ENCODE measurements around the gene KLK2.
A peak's percentile ranks its signal among the peaks of the same experiment; 100 is the strongest.
"Not testable (repeated sequence)": the region's sequence is repeated elsewhere in the genome, so short reads cannot be mapped to it uniquely, and the experiment has no call there.

Gene KLK2

DNA sequence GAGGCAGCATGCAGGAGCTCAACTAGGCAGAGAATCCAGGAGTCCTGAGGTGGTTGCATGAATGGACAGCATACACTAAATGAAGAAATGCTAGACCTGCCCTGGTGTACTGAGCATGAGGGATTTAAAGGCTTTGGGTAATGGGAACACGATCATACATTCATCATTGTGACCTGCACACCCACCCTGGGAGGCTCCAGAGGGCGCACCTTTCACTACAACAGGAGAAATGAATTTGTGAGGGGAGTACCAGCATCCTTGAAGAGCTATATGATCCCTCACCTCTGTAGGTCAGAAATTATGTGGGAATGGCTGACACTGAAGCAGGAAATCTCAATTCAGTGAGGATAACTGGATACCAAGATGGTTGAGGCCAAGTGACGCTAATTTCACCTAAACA, 8.9 kb downstream of the KLK2 start:
- no peak for DNase-seq (ENCODE audit: low read depth, low spot score)
- ChIA-PET CTCF (no interaction called here), POLR2A (no interaction called here)
- H3K4me3 ChIP-seq (ENCODE audit: low read depth, low read length) = no peak overlapping the region
- TF ChIP-seq, protein P1, sequence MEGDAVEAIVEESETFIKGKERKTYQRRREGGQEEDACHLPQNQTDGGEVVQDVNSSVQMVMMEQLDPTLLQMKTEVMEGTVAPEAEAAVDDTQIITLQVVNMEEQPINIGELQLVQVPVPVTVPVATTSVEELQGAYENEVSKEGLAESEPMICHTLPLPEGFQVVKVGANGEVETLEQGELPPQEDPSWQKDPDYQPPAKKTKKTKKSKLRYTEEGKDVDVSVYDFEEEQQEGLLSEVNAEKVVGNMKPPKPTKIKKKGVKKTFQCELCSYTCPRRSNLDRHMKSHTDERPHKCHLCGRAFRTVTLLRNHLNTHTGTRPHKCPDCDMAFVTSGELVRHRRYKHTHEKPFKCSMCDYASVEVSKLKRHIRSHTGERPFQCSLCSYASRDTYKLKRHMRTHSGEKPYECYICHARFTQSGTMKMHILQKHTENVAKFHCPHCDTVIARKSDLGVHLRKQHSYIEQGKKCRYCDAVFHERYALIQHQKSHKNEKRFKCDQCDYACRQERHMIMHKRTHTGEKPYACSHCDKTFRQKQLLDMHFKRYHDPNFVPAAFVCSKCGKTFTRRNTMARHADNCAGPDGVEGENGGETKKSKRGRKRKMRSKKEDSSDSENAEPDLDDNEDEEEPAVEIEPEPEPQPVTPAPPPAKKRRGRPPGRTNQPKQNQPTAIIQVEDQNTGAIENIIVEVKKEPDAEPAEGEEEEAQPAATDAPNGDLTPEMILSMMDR (IDR thresholded peaks at IDR 0.05; ENCODE audit: insufficient read depth, low read length, missing control alignments) = no peak

DNA sequence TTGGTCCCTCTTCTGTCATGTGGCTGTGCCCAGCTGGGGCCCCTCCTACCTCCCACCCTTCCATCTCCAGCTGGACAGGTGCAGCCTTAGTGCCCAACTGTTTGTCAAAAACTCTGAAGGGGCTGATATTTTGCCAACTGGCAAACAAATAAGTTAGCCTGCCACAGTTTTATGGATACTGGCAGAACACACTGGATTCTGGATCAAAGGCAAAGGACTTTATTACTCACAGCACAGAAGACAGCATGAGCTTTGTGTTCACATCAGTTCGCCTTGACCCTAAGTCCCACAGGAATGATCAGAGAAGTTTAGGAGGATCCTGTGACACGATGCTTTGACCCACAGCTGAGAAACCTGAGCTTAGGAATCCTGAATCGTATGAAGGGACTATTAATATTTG, 16.4 kb downstream of the KLK2 start:
- CTCF ChIA-PET = interaction anchor here (0.8 kb wide), 1 partner anchor 334 kb away, joined by 3 read pairs; no protein-coding TSS in a partner anchor
- POLR2A ChIA-PET = no interaction called here
- DNase-seq (ENCODE audit: low read depth, low spot score) = no peak
- H3K4me3 ChIP-seq (ENCODE audit: low read depth, low read length) = no peak overlapping the region
- TF ChIP-seq, protein P1 (IDR thresholded peaks at IDR 0.05; ENCODE audit: insufficient read depth, low read length, missing control alignments) = no peak

DNA sequence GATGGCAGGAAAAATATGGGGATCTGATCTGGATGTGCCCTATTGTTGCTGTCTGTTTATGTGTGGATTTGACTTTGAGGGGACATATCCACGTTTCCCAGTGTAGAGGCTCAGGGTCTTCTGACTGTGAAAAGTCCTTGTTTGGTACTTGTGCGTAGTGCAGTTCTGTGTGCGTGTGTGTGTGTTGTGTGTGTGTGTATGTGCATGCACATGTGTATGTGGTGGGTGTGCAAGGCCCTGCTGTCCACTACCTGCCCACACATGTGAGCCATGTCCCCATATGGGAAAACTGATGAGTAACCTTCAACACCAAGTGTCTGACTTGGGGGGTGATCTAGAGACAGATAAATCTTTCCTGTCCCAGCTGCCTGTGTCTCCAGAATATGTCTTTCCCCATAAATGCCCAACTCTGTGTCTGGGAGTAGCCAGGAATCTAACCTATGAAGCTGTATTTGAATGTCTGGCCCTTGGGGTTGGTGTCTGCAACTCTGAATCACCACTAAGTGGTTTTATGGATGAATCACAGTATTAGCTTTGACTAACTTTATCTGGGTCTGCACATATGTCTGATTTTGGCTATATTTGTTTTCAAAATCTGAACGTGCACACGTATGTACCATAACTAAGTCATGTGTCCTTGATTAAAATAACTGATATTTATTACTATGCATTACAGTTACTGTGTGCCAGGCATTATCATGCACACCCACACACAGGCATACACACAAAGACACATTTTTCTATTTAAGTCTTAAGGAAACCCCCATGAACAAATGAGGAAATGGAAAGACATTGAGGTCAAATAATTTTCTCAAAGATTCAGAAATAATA, 17.4 kb downstream of the KLK2 start:
- DNase-seq (ENCODE audit: low read depth, low spot score) = peak; percentile 14
- TF ChIP-seq, protein P1 (IDR thresholded peaks at IDR 0.05; ENCODE audit: insufficient read depth, low read length, missing control alignments) = no peak
- ChIA-PET POLR2A (no interaction called here), CTCF (no interaction called here)
- H3K4me3 ChIP-seq (ENCODE audit: low read depth, low read length) = no peak overlapping the region

DNA sequence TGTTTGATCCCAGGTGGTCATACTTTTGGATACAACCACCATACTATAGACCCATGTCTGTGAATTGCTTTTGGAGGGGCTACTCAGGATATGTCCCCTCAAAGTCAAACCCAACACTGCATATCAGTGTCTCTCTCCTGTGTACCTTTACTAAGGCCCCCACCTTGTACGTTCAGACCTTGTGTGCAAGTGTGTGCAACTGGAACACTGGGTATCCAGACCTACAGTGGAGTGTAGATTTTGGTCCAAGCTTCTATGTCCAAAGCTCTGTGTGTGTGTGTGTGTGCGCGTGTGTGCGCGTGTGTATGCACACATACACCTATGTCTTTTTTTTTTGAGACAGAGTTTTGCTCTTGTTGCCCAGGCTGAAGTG, 18.0 kb downstream of the KLK2 start:
- no peak for DNase-seq (ENCODE audit: low read depth, low spot score)
- CTCF ChIA-PET = no interaction called here
- no peak overlapping the region for H3K4me3 ChIP-seq (ENCODE audit: low read depth, low read length)
- TF ChIP-seq, protein P1 (IDR thresholded peaks at IDR 0.05; ENCODE audit: insufficient read depth, low read length, missing control alignments) = no peak
- POLR2A ChIA-PET = no interaction called here

DNA sequence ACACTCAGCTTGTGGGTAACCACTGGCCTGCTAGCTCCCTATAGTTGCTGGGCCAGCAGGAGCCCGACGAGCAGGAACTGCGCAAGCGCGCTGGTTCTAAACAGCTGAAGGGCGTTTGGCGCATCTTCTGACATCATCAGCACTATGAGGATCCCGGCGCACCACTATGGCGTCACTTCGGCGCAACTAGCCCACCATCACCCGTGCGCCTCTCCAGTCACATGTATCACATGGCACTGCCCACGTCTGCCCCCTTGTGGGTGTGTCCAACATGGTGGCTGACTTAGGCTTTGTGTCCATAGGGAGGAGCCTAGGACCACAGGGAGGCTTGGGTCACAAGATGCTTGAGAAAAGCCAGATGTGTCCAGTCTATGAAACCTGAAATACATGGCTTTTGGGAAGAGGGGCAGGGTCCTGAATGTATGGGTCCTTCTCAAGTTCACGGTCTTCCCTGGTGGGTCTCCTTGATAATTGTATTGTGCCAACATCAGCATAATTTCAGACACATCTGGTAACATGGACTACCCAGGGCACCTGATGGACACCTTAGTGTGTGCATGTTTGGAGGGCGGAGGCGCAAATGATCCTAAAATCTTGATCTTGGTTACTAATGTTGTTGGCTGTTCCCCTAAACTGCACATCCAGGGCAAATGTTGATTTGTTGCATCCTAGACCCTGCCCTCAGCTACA, 20.0 kb downstream of the KLK2 start:
- TF ChIP-seq, protein P1 (IDR thresholded peaks at IDR 0.05; ENCODE audit: insufficient read depth, low read length, missing control alignments) = no peak
- DNase-seq (ENCODE audit: low read depth, low spot score) = no peak
- CTCF ChIA-PET = no interaction called here
- no peak overlapping the region for H3K4me3 ChIP-seq (ENCODE audit: low read depth, low read length)
- POLR2A ChIA-PET = no interaction called here

DNA sequence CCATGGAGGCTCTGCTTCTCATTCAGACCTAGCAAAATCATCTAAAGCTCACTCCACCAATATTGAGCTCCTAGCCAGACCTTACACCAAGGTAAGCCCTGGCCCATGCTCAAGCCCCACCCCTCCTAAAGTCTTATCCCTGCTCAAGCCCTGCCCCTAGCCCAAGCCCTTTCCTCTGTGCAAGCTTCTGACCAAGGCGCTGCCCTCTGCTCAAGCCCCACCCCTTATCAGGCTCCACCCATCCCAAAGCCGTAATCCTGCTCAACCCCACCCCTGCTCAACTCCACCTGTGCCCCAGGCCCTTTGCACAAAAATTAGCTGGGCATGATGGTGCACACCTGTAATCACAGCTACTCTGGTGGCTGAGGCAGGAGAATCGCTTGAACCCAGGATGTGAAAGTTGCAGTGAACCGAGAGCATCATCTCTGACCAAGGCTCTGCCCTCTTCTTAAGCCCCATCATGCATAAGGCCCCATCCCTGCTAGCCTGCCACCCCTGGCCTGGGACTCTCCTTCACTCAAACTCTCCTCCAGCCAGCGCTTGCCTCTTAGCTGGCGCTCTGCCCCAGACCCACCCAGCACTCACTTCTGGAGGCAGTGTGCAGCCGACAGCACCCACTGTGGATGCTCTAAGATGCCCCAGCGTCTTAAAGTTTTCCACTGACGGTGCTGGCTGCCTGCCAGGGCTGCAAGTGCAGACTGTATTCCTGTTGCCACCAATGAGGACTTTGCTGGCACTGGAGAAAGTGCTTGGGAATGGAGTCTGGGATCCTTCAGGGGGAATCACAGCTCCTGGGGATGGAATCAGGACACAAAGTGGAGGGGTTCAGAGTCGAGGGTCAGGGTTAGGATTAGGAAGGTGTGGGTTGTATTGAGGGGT, 21.5 kb downstream of the KLK2 start:
- CTCF ChIA-PET = no interaction called here
- TF ChIP-seq, protein P1 (IDR thresholded peaks at IDR 0.05; ENCODE audit: insufficient read depth, low read length, missing control alignments) = no peak
- H3K4me3 ChIP-seq (ENCODE audit: low read depth, low read length) = no peak overlapping the region
- DNase-seq (ENCODE audit: low read depth, low spot score) = no peak
- POLR2A ChIA-PET = no interaction called here

DNA sequence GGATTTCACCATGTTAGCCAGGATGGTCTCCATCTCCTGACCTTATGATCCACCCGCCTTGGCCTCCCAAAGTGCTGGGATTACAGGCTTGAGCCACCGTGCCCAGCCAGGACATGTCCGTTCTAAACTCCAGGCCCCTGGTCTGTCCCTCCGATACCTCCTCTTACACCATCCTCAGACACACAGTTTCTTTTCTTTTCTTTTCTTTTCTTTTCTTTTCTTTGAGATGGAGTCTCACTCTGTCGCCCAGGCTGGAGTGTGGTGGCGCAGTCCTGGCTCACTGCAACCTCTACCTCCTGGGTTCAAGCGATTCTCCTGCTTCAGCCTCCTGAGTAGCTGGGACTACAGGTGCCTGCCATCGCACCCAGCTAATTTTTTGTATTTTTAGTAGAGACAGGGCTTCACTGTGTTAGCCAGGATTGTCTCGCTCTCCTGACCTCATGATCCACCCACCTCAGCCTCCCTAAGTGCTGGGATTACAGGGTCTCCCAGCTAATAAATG, 22.9 kb downstream of the KLK2 start:
- CTCF ChIA-PET; DNase-seq (ENCODE audit: low read depth, low spot score); H3K4me3 ChIP-seq (ENCODE audit: low read depth, low read length); POLR2A ChIA-PET: not testable (repeated sequence)
